ENCODE measurements around the gene GRM8.

- TF ChIP-seq, protein P1, sequence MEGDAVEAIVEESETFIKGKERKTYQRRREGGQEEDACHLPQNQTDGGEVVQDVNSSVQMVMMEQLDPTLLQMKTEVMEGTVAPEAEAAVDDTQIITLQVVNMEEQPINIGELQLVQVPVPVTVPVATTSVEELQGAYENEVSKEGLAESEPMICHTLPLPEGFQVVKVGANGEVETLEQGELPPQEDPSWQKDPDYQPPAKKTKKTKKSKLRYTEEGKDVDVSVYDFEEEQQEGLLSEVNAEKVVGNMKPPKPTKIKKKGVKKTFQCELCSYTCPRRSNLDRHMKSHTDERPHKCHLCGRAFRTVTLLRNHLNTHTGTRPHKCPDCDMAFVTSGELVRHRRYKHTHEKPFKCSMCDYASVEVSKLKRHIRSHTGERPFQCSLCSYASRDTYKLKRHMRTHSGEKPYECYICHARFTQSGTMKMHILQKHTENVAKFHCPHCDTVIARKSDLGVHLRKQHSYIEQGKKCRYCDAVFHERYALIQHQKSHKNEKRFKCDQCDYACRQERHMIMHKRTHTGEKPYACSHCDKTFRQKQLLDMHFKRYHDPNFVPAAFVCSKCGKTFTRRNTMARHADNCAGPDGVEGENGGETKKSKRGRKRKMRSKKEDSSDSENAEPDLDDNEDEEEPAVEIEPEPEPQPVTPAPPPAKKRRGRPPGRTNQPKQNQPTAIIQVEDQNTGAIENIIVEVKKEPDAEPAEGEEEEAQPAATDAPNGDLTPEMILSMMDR (IDR thresholded peaks at IDR 0.05; ENCODE audit: low read length): no peak
- TF ChIP-seq EZH2 (IDR thresholded peaks at IDR 0.05; ENCODE audit: borderline replicate concordance, low read length): no peak
These were observed 491.7 kb downstream of the GRM8 start for GRCh38 chr7:126760914-126761577.
